HG03103 (cell line): Measurements from ENCODE around the gene RAB34.

ENCODE experiments used
- ATAC-seq: cut with Tn5 transposase; IDR thresholded peaks from one replicate; pipeline ENCODE4 v1.9.1; 2021; ENCODE audit warnings: low read depth; ENCODE audit not compliant: unreplicated experiment

The RAB34 gene

GRCh38 chr17:28689011-28689410 lies 28.7 kb downstream of the RAB34 start:
- no peak for ATAC-seq

GRCh38 chr17:28688481-28688880 lies 29.2 kb downstream of the RAB34 start:
- ATAC-seq: no peak

GRCh38 chr17:28686296-28686695 lies 31.4 kb downstream of the RAB34 start:
- ATAC-seq: no peak

- ATAC-seq: no peak
Observed at GRCh38 chr17:28685366-28685765, 32.3 kb downstream of the RAB34 start.

GRCh38 chr17:28684963-28685362 lies 32.7 kb downstream of the RAB34 start:
- ATAC-seq: no peak

- ATAC-seq: no peak
Observed at GRCh38 chr17:28682655-28683054, 35.0 kb downstream of the RAB34 start.

GRCh38 chr17:28675980-28676379 lies 41.7 kb downstream of the RAB34 start:
- ATAC-seq: no peak

GRCh38 chr17:28675490-28675889 lies 42.2 kb downstream of the RAB34 start:
- no peak for ATAC-seq

GRCh38 chr17:28669918-28670317 lies 47.8 kb downstream of the RAB34 start:
- no peak for ATAC-seq

GRCh38 chr17:28667870-28668269 lies 49.8 kb downstream of the RAB34 start:
- ATAC-seq: no peak

GRCh38 chr17:28665994-28666393 lies 51.7 kb downstream of the RAB34 start:
- ATAC-seq: no peak
